ENCODE data around the gene CLIC6.
"Not testable (repeated sequence)": the region's sequence is repeated elsewhere in the genome, so short reads cannot be mapped to it uniquely, and the experiment has no call there.

The CLIC6 gene

GRCh38 chr21:34667761-34668160, 1.0 kb upstream of the CLIC6 start:
- Mint-ChIP-seq H3K36me3 (ENCODE audit: low read depth) (no peaks in the 10 kb centered on the region), H3K4me3 (no peak overlapping the region), H3K27ac (no peak overlapping the region), H3K4me1 (no peaks in the 10 kb centered on the region), H3K27me3 (ENCODE audit: low read depth, poor library complexity) (peaks cover 89% of the 10 kb centered on the region), H3K9me3 (peaks cover 7% of the 10 kb centered on the region)
- TF ChIP-seq, protein P1, sequence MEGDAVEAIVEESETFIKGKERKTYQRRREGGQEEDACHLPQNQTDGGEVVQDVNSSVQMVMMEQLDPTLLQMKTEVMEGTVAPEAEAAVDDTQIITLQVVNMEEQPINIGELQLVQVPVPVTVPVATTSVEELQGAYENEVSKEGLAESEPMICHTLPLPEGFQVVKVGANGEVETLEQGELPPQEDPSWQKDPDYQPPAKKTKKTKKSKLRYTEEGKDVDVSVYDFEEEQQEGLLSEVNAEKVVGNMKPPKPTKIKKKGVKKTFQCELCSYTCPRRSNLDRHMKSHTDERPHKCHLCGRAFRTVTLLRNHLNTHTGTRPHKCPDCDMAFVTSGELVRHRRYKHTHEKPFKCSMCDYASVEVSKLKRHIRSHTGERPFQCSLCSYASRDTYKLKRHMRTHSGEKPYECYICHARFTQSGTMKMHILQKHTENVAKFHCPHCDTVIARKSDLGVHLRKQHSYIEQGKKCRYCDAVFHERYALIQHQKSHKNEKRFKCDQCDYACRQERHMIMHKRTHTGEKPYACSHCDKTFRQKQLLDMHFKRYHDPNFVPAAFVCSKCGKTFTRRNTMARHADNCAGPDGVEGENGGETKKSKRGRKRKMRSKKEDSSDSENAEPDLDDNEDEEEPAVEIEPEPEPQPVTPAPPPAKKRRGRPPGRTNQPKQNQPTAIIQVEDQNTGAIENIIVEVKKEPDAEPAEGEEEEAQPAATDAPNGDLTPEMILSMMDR (IDR thresholded peaks at IDR 0.05) = no peak
- no peak for DNase-seq

GRCh38 chr21:34669149-34669879, 520 bp downstream of the CLIC6 start:
- TF ChIP-seq, protein P1 (IDR thresholded peaks at IDR 0.05) = no peak
- peak; percentile 47 for DNase-seq
- no peaks in the 10 kb centered on the region for H3K36me3 Mint-ChIP-seq (ENCODE audit: low read depth)
- no peaks in the 10 kb centered on the region for H3K4me1 Mint-ChIP-seq
- peaks cover 7% of the 10 kb centered on the region for H3K9me3 Mint-ChIP-seq
- no peak overlapping the region for H3K27ac Mint-ChIP-seq
- H3K27me3 Mint-ChIP-seq (ENCODE audit: low read depth, poor library complexity) = peaks cover 97% of the 10 kb centered on the region
- peak overlapping the region; percentile 74 for H3K4me3 Mint-ChIP-seq

- H3K4me3 Mint-ChIP-seq = peak overlapping the region; percentile 74
- DNase-seq; H3K27ac Mint-ChIP-seq; H3K4me1 Mint-ChIP-seq; H3K36me3 Mint-ChIP-seq (ENCODE audit: low read depth); H3K9me3 Mint-ChIP-seq: not testable (repeated sequence)
- peaks cover 92% of the 10 kb centered on the region for H3K27me3 Mint-ChIP-seq (ENCODE audit: low read depth, poor library complexity)
Observed at GRCh38 chr21:34669880-34670219, 1.1 kb downstream of the CLIC6 start.

GRCh38 chr21:34670220-34670961, 1.6 kb downstream of the CLIC6 start:
- no peaks in the 10 kb centered on the region for H3K36me3 Mint-ChIP-seq (ENCODE audit: low read depth)
- peak overlapping the region; percentile 74 for H3K4me3 Mint-ChIP-seq
- peak; percentile 46 for DNase-seq
- H3K27ac Mint-ChIP-seq = no peak overlapping the region
- no peaks in the 10 kb centered on the region for H3K4me1 Mint-ChIP-seq
- peaks cover 90% of the 10 kb centered on the region for H3K27me3 Mint-ChIP-seq (ENCODE audit: low read depth, poor library complexity)
- H3K9me3 Mint-ChIP-seq = peaks cover 7% of the 10 kb centered on the region
- TF ChIP-seq, protein P1 (IDR thresholded peaks at IDR 0.05) = no peak

- H3K9me3 Mint-ChIP-seq = peaks cover 7% of the 10 kb centered on the region
- DNase-seq = no peak
Observed at GRCh38 chr21:34670962-34671348, 2.2 kb downstream of the CLIC6 start.

DNA sequence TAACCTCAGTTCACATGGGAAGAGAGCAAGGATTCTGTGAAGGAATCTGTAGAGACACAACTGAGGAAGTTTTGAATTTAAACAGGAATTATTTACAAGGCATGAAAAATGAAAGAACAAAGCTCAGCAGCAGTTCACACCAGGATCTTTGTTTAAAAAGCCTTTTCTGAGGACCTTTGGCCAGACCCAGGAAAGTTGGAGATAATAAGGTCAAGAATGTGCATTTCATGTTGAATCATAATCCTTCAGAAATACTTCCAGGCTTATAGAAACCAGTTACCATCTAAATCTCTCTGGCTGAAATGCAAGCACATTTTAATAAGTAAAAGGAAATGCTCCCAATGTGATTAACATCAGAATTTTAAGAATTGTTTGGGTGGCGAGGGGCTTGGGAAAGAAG, 2.7 kb downstream of the CLIC6 start:
- H3K9me3 Mint-ChIP-seq = peaks cover 7% of the 10 kb centered on the region
- no peaks in the 10 kb centered on the region for H3K36me3 Mint-ChIP-seq (ENCODE audit: low read depth)
- no peak overlapping the region for H3K27ac Mint-ChIP-seq
- H3K4me3 Mint-ChIP-seq = peak overlapping the region; percentile 22
- DNase-seq = no peak
- TF ChIP-seq, protein P1 (IDR thresholded peaks at IDR 0.05) = no peak
- peaks cover 83% of the 10 kb centered on the region for H3K27me3 Mint-ChIP-seq (ENCODE audit: low read depth, poor library complexity)
- H3K4me1 Mint-ChIP-seq = no peaks in the 10 kb centered on the region

More at GRCh38 chr21:34670962-34671348, 2.2 kb downstream of the CLIC6 start:
- TF ChIP-seq, protein P1 (IDR thresholded peaks at IDR 0.05) = no peak
- H3K27ac Mint-ChIP-seq = no peak overlapping the region
- H3K36me3 Mint-ChIP-seq (ENCODE audit: low read depth) = no peaks in the 10 kb centered on the region
- H3K4me3 Mint-ChIP-seq = peak overlapping the region; percentile 63
- H3K4me1 Mint-ChIP-seq = no peaks in the 10 kb centered on the region
- H3K27me3 Mint-ChIP-seq (ENCODE audit: low read depth, poor library complexity) = peaks cover 86% of the 10 kb centered on the region

Measured in nephron progenitor cell (in vitro differentiated cells).